Type B pancreatic cell (in vitro differentiated cells): ENCODE measurements around the gene ANXA6. TPM values are rescaled to one million over a fixed set of nuclear protein-coding genes. Genes with fewer than 3 reads are reported as not detected.

Experiments used
- DNase-seq: peaks from one replicate; pipeline ENCODE4 v3.0.0; 2021; ENCODE audit warnings: mixed read lengths; ENCODE audit not compliant: unreplicated experiment; ENCODE audit errors: extremely low spot score
- H3K27ac Mint-ChIP-seq: 2 replicates; pipeline ENCODE4 v1.8.0; 2021; ENCODE audit warnings: mild to moderate bottlenecking, mixed read lengths
- H3K27me3 Mint-ChIP-seq: 2 replicates; pipeline ENCODE4 v1.8.0; 2021; ENCODE audit warnings: mixed read lengths
- H3K36me3 Mint-ChIP-seq: 2 replicates; pipeline ENCODE4 v1.8.0; 2021; ENCODE audit warnings: mixed read lengths
- H3K4me1 Mint-ChIP-seq: one replicate; pipeline ENCODE4 v1.8.0; 2021; ENCODE audit warnings: mixed read lengths; ENCODE audit not compliant: unreplicated experiment
- H3K4me3 Mint-ChIP-seq: 2 replicates; pipeline ENCODE4 v1.8.0; 2021; ENCODE audit warnings: mild to moderate bottlenecking, mixed read lengths
- H3K9me3 Mint-ChIP-seq: 2 replicates; pipeline ENCODE4 v1.8.0; 2021; ENCODE audit warnings: mixed read lengths
- total RNA-seq: library from RNA; stranded (reverse); gene quantifications from 2 replicates; pipeline ENCODE4 v1.2.1, GENCODE V29; 2021; ENCODE audit warnings: low replicate concordance
- TF ChIP-seq, protein P1 (sequence below): fragments of 200-600 bp; sonication (generic); conservative IDR thresholded peaks from 2 replicates; pipeline ENCODE4 v1.5.0; 2021; ENCODE audit warnings: antibody characterized with exemption, mild to moderate bottlenecking

The ANXA6 gene
- total RNA-seq, 1 donor from 2014 or later = 200 TPM

DNA sequence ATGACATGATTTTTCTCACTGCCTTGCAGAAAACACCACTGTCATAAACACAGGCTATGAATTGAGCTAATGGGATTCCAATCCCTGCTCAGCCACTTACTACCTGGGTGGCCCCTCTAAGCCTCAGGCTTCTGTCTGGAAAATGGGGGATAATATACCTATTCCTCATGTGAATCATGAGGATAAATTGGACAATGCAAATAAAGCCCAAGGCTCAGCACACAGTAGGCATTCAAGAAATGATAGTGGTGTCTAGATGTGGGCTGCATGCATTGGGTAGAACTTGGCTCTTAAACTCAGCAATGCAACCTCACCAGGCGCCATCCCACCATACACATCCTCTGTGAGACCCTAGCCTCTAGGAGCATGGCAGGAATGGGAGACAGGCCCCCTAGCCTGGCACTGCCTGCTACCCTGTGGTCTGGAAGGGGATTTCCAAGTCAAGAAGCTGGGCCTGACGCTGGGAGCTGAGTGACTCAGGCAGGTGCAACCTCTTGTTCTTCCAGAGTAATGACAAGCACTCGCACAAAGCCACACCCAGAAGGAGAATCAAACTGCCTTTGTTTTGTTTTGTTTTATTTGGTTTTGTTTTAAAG lies 74.4 kb downstream of the ANXA6 start:
- TF ChIP-seq, protein P1, sequence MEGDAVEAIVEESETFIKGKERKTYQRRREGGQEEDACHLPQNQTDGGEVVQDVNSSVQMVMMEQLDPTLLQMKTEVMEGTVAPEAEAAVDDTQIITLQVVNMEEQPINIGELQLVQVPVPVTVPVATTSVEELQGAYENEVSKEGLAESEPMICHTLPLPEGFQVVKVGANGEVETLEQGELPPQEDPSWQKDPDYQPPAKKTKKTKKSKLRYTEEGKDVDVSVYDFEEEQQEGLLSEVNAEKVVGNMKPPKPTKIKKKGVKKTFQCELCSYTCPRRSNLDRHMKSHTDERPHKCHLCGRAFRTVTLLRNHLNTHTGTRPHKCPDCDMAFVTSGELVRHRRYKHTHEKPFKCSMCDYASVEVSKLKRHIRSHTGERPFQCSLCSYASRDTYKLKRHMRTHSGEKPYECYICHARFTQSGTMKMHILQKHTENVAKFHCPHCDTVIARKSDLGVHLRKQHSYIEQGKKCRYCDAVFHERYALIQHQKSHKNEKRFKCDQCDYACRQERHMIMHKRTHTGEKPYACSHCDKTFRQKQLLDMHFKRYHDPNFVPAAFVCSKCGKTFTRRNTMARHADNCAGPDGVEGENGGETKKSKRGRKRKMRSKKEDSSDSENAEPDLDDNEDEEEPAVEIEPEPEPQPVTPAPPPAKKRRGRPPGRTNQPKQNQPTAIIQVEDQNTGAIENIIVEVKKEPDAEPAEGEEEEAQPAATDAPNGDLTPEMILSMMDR = no peak
- H3K27ac Mint-ChIP-seq = peak overlapping the region; percentile 98
- H3K4me1 Mint-ChIP-seq = peaks cover 32% of the 10 kb centered on the region
- H3K36me3 Mint-ChIP-seq = peaks cover 4% of the 10 kb centered on the region
- H3K9me3 Mint-ChIP-seq = no peaks in the 10 kb centered on the region
- peak overlapping the region; percentile 79 for H3K4me3 Mint-ChIP-seq
- DNase-seq = no peak
- no peaks in the 10 kb centered on the region for H3K27me3 Mint-ChIP-seq

DNA sequence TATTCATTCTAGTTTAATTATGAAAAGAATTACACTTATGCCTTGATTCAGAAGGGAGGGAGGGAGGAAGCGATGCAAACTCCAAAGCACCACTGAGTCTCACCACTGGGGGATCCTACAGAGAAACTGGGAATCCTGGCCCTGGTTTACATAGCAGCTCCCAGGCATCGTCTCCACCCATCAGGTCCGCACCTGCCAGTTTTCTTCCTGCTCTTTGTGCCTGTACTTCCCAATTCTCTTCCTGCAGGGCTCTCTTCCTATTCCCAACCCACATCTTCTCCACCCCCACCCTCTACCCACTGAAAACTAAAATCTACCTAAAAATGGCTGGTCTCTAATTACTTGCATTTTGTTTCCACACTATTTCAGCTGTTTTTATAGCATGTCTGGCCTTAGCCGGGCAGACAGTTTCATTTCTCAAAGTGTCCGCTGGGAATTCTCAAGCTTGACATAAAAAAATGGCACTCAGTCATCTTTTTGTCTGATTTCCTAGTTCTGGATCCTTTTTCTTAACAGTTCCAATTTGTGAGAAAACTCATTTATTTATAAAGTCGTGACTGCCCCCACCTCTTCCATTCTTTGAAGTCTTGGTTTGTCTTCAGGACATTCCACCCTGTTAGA lies 75.2 kb downstream of the ANXA6 start:
- DNase-seq = no peak
- Mint-ChIP-seq H3K9me3 (no peaks in the 10 kb centered on the region), H3K36me3 (peaks cover 4% of the 10 kb centered on the region), H3K4me3 (peak overlapping the region; percentile 79), H3K27ac (peak overlapping the region; percentile 98), H3K27me3 (no peaks in the 10 kb centered on the region), H3K4me1 (peaks cover 36% of the 10 kb centered on the region)
- TF ChIP-seq, protein P1 = peak; percentile 64

DNA sequence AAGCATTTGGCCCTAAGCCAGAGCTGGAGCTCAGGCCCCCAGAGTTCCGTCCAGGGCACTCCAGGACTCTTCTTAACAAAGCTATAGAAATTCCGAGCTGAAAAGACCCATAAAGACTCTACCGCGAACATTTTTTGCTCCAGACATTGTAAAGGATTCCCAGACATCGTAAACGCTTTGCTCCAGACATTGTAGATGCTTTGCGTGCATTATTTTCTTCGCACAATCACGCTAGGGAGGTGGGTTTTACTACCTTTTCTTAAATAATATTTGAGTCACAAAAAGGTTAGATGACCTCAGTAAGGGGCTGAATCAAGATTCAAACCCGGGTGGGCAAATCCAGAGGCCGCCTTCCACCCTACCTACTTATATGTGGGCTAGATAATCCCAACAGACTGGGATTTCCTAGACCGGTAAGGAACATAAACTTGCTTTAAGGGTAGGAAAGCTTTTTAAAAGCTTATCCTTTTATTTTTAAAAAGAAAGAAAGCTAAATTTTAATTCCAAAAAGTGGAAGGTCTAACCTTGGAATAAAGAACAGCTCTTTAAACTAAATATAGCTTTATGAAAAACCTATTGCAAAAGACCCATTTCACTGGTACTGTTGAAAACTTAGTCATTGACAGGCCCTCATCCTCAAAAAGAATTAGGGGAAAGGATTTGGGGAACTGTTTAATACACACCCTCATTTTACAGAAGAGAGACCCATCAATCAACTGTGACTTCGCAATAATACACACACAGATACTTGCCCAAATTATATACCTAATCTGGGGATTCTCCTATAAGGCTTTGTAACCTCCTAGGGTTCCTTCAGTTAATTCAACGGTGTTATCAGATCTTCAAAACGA lies 75.9 kb downstream of the ANXA6 start:
- H3K4me3 Mint-ChIP-seq = peak overlapping the region; percentile 92
- DNase-seq = no peak
- peaks cover 42% of the 10 kb centered on the region for H3K4me1 Mint-ChIP-seq
- TF ChIP-seq, protein P1 = no peak
- H3K9me3 Mint-ChIP-seq = no peaks in the 10 kb centered on the region
- no peaks in the 10 kb centered on the region for H3K27me3 Mint-ChIP-seq
- peak overlapping the region; percentile 98 for H3K27ac Mint-ChIP-seq
- peaks cover 4% of the 10 kb centered on the region for H3K36me3 Mint-ChIP-seq

DNA sequence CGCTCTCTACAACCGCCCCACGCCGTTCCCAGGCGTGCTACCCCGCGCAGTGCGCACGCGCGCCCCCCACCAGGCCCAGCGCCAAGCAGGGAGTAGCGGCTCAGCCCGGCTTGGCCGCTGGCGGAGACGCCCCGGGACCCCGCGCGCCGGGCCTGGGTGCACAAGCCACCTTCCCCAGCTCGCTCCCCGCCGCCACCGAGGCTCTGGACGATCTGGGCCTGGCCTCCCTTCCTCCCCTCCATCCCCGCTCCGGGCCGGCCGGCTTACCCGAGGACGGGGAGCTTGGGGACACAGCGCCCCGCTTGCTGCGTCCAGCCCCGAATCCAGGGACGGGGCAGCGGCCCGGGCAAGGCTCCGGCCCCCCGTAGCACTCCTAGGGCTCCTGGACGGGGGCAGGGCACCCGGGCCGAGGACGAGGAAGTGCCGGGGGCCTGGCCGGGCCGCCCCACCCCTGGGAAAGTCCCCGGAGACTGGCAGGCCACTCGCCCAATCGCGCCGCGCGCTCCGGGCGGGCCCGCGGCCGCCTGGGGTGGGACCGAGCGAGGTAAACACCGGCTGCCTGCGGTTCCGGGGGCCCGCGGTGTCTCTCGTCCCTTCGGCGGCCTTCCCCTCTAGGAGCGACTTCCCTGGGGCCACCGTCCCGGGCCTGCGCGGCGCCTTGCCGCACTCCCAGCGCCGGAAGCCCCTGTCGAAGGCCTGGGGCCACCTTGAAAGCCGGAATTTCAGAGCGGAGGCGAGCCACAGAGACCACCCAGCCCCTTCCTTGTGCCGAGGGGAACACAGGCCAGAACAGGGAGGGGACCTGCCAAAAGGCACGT lies 76.8 kb downstream of the ANXA6 start, which contains the start of gene TNIP1:
Gene TNIP1, minus strand, starts transcription at position 422 of the 818 bp plus-strand sequence. CDS start 15,939 bp downstream, outside the sequence.
- TF ChIP-seq, protein P1 = peak; percentile 15
- H3K27me3 Mint-ChIP-seq = no peaks in the 10 kb centered on the region
- no peaks in the 10 kb centered on the region for H3K9me3 Mint-ChIP-seq
- H3K36me3 Mint-ChIP-seq = peaks cover 4% of the 10 kb centered on the region
- peak; percentile 91 for DNase-seq
- peaks cover 45% of the 10 kb centered on the region for H3K4me1 Mint-ChIP-seq
- H3K4me3 Mint-ChIP-seq = peak within 1 kb of the TSS; percentile 92
- H3K27ac Mint-ChIP-seq = peak within 1 kb of the TSS; percentile 98
